HG03025 (cell line): ENCODE measurements around the gene SPIB.

Experiments used
- ATAC-seq: cut with Tn5 transposase; IDR thresholded peaks from one replicate; pipeline ENCODE4 v1.9.1; 2021; ENCODE audit warnings: mild to moderate bottlenecking, moderate library complexity; ENCODE audit not compliant: unreplicated experiment, low FRiP score

The SPIB gene

DNA sequence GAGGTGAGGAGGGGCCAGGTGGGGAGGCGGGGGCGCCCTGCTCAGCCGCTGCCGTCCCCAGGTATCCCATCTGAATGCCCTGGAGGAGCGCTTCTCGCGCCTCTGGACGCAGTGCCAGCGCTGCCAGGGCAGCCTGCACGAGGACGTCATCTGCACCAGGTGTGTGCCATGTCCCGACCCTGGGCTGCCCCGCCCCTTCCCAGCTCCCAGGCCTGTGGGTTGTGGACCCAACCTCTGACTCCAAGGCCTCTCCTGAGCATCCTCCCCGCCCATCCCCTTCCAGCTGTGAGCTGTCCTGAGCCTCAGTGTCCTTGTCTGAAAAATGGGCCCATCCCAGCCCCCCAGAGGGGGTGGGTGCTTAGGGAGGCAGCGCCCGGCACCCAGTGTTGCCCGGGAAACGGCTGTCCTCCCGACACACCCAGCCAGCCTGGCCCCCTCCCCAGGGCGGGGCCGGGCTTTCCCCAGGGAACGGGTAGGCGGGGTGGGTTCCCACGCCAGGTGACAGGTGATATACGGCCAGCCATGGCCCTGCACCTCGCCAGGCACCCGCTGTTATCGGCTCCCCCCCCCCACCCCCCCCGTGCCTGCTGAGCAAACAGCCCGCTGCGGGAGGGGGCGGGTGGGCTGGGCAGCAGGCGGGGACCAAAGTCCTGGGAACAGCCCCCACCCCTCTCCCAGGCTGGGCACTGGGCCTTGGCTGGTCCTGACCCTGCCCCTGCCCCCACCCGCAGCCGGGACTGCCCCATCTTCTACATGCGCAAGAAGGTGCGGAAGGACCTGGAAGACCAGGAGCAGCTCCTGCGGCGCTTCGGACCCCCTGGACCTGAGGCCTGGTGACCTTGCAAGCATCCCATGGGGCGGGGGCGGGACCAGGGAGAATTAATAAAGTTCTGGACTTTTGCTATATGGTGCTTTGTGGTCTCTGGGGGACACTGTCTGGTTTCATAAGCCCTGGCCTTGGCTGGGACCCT, 1.3 kb upstream of the SPIB start:
- no peak for ATAC-seq

DNA sequence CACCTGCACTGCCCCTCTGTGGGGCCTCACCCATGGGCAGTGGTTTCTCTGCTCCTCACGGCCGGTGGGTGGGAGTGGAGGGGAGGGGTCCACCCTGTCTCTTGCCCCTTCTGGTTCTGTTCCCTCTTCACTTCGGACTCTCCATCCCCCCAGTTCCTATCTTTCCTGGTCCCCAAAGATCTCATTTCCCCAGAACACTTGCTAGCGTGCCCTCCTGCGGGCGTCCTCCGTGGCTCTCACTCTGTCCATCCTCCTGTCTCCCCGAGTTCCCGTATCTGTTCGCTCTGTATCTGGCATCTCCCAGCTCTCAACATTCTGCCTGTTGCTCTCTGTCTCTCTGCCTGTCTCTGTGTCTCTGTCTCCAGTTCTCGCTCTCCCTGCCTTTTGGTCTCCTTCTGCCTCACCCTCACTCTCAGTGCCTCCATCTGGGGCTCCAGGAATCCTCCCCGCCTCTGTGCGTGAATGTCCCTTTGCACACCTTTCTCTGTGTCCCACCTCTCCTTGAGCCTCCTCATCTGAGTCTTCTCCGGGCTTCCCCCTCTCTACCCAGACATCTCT, 363 bp downstream of the SPIB start:
- no peak for ATAC-seq

DNA sequence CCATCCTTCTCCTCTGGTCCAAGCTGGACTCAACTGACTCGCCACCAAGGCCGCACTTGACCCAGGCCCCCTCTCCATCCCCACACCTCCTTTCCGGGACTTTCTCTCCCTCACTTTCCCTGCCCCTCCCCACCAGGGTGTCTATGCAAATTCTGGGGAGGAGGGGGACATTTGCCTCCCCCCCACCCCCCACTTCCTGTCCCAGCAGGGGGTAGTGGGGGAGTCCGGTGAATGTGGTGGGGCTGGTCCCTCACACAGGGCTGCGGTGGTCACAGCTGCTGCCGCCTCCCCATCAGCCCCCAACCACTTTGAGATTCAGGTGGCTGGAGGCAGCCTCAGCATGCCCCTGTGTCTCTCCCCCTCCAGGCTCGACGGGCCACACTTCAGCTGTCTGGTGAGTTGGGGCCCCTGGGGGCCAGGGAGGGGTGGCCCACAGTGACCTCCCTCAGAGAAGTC, 870 bp downstream of the SPIB start:
- no peak for ATAC-seq

DNA sequence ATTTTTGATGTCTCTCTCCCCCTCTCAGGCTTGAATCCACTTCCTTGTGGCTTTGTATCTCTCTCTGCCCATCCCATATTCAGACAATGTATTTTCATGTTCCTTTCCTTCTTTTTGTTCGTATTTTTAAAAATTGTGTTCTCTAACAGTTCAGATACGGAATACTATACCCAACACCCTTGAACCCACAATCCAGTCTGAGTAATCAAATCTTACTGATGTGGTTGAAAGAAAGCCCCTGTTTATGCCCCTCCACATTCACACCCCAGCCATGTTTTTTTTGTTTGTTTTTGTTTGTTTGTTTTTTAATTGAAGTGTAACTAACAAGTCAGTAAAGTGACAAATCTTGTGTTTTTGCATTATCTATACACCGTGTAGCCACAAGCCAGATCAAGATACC, 1.4 kb downstream of the SPIB start:
- ATAC-seq, result no peak

DNA sequence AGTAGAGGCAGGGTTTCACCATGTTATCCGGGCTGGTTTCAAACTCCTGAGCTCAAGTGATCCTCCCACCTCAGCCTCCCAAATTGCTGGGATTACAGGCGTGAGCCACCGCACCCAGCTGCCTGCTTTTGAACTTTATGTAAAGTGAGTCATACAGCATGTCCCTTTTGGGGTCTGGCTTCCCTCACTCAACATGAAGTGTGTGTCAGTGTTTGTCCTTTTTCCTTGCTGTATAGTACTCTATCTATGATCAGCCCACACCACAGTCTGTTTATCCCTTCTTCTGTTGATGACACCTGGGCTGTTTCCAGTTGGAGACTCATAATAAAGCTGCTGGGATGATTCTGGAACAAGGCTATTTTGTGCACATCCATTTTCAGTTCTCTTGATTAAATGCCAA, 2.1 kb downstream of the SPIB start:
- no peak for ATAC-seq

DNA sequence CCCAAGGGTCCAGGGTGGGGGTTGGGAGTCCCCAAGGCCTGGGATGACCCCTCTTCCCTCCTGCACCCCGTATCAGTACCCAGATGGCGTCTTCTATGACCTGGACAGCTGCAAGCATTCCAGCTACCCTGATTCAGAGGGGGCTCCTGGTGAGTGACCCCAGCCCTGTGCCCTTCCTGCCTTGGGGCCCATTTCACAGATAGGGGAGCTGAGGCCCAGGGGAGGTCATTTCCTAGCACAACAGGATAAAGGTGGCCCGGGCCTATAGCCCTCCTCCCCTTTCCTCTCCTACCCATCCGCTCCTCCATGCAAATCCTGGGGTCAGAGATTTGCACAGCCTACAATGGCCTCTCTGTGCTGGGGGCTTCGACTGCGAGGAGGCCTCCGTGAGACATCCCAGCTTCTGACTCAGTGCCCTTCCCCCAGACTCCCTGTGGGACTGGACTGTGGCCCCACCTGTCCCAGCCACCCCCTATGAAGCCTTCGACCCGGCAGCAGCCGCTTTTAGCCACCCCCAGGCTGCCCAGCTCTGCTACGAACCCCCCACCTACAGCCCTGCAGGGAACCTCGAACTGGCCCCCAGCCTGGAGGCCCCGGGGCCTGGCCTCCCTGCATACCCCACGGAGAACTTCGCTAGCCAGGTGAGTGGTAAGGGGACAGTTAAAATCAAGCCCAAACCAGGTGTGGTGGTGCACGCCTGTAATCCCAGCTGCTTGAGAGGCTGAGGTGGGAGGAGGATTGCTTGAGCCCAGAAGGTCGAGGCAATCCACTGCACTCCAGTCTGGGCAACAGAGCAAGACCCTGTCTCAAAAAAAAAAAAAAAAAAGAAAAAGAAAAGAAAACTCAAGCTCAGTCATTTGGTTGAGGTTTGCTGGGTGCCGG, 3.9 kb downstream of the SPIB start:
- ATAC-seq, result no peak

DNA sequence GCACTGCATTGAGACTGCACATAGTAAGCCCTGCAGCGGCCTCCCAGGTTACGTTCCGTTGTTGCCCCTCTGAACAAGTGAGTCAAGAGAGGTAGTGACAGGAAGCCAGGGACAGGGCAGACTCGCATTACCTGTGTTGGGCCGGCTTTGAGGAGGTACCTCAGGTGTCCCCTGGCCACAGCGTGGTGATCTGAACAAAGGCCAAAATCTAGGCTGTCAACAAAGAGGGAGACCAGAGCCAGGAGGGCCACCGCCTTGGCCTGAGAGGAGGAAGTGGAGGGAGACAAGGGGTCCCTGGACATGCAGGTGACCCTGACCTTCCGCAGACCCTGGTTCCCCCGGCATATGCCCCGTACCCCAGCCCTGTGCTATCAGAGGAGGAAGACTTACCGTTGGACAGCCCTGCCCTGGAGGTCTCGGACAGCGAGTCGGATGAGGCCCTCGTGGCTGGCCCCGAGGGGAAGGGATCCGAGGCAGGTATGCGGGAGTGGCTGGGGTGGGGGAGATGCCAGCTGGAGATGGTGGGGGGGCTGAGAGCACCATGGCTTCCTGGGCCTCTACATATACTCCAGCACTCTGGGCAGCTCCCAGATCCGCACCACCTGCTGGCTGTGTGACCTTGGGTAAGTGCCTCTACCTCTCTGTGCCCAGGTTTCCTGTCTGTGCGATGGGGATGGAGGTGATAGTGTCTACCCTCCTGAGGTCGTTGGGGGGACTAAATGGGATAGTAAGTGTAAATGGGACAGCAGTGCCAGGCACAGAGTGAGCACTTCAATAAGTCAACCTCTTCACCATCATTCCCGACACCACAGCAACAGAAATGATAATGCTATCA, 4.8 kb downstream of the SPIB start:
- no peak for ATAC-seq

DNA sequence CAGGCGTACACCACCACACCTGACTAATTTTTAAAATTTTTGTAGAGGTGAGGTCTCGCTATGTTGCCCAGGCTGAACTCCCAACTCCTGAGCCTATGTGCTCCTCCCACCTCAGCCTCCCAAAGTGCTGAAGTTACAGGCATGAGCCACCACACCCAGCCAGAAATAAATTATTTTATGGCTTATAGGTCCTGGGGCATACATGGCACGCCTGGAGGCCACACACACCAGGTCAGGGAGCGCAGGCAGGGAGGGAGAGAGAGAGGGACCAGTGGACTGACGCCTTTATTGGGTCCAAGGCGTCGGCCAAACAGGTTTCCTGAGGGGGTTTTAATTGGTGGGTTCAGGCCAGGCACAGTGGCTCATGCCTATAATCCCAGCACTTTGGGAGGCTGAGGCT, 6.8 kb downstream of the SPIB start:
- ATAC-seq, result no peak

DNA sequence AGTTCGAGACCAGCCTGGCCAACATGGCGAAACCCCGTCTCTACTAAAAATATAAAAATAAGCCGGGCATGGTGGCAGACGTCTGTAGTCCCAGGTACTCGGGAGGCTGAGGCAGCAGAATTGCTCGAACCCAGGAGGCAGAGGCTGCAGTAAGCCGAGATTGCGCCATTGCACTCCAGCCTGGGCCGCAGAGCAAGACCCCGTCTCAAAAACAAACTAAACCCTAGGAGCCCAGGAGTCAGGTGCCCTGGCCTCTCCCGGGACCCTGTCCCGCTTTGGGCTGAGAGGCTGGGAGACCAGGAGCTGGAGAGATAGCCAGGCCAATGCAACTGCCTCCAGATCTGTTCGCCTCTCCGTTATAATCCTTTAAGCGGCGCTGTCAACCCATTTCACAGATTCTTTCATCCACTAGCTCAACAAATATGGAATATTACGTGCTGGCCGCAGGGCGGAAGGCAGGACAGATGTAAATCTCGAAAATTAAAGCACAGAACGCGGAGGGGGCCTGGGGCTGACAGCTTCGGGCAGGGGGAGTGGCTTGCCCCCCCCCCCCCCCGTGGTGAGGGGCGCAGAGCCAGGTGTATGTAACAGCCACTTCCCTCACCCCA, 8.7 kb downstream of the SPIB start:
- no peak for ATAC-seq

DNA sequence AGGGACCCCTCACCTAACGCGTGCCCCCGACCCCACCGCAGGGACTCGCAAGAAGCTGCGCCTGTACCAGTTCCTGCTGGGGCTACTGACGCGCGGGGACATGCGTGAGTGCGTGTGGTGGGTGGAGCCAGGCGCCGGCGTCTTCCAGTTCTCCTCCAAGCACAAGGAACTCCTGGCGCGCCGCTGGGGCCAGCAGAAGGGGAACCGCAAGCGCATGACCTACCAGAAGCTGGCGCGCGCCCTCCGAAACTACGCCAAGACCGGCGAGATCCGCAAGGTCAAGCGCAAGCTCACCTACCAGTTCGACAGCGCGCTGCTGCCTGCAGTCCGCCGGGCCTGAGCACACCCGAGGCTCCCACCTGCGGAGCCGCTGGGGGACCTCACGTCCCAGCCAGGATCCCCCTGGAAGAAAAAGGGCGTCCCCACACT, 9.3 kb downstream of the SPIB start:
- ATAC-seq, result no peak

DNA sequence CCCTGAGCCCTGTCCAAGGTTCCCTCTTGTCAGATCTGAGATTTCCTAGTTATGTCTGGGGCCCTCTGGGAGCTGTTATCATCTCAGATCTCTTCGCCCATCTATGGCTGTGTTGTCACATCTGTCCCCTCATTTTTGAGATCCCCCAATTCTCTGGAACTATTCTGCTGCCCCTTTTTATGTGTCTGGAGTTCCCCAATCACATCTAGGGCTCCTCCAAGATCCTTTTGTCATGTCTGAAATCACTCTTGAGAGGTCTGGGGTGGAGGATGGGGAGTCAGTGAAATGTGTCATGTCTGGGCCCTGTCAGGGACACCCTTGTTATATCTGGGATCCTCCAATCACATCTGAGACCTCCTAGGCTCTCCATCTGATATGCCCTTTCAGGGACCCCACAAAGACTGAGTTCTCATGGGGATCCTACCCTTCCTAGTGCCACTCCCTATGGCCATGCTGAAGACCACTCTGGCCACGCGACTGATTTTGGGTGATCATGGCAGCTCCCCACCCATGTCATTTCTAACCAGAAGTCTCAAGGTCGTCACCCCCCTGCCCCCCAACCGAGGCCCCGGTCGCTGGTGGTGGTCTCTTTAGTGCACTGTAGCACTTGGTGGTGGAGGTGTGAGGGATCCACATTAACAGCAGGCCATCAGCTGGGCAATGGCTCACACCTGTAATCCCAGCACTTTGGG, 10.2 kb downstream of the SPIB start:
- no peak for ATAC-seq

DNA sequence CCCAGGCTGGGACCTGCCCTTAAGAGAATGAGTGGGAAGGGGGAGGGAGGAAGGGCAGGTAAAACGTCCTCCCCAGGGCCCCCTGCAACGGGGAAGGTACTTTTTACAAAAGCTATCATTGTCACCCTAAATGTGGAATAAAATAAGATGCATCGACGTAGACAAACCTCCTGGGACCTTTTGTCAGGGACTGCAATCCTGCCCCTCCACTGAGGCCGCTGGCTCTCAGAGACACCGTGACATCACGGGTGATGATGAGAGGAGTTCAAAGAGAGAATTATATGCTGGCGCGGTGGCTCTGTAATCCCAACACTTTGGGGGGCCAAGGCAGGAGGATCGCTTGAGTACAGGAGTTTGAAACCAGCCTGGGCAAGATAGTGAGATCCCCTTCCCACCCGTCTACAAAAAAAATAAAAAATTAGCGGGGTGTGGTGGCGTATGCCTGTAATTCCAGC, 12.2 kb downstream of the SPIB start:
- no peak for ATAC-seq

DNA sequence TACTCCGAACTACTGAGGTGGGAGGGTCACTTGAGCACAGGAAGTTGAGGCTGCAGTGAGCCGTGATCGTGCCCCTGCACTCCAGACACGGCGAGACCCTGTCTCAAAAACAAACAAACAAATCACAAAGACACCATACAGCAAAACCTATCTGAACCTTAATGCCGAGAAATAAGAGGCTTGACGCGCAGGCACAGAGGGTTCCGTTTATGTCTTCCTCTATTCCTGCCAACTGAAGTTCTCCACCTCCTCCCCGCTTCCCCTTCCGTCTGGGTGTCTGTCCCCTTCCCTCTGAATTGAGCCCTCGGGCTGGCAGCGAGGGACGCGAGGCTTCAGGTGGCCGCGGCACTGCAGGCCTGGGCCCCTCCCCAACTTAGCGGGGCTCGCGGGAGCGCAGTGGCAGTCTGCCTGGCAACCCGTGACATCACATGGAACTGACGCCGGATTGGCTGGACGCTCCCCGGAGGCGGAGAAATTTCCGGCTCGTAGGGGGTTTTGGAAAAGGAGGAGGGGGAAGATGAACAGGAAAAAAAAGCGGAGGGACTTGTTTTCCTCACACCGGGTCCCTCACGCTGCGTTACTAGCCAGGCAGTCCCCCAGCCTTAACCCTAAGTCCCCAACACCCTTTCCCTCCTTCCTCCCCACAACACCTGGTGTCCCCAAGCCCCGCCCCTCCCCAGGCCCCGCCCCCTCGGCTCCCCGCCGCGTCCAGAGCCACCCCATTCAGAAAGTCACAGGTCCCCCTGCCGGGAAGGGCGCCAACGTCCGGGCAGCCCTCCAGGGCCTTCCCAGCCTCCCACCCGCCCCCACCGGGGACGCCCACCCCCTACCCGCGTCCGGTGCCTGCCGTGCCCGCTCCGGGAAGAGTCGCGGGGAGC, 12.8 kb downstream of the SPIB start:
- ATAC-seq, result peak; percentile 72

DNA sequence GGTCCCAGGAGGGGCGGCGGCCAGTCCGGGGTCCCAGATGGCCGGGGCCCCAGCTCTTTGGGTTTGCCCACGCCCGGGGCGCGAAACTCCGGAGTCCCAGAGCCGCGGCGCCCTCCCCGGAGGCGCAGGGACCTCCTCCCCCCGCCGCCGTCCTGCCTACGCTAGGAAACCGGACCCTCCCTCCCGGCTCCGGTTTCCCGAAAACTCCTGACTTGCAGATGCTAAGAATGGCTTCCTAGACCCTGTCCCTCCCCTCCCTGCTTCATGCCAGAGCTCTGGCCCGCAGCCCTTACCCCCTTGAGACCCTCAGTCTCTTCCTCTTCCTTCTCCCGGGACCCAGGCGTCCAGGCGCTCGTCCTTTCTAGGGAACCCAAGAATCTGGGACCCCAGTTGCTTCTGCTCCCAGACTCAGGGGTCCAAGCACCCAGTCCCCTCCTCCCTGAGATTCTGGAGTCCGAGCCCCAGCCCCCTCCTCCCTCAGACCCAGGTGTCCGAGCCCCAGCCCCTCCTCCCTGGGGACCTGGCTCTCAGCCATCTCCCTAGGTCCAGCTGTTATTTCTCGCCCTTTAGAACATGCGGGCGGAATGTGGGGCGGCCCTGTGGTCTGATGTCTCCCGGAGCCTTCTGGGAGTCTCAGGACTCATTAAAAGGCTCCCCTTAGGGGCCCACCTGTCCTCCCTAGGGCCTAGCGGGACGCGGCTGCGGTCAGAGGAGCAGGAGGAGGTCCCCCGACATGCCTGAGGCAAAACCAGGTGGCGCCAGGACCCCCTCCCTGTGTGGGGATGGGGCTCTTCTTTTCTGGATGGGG, 13.7 kb downstream of the SPIB start, which contains the start of gene MYBPC2:
TSS of gene MYBPC2 (plus strand) at position 672 of the 808 bp plus-strand sequence. CDS start at position 734, 62 bp downstream.
- no peak for ATAC-seq

DNA sequence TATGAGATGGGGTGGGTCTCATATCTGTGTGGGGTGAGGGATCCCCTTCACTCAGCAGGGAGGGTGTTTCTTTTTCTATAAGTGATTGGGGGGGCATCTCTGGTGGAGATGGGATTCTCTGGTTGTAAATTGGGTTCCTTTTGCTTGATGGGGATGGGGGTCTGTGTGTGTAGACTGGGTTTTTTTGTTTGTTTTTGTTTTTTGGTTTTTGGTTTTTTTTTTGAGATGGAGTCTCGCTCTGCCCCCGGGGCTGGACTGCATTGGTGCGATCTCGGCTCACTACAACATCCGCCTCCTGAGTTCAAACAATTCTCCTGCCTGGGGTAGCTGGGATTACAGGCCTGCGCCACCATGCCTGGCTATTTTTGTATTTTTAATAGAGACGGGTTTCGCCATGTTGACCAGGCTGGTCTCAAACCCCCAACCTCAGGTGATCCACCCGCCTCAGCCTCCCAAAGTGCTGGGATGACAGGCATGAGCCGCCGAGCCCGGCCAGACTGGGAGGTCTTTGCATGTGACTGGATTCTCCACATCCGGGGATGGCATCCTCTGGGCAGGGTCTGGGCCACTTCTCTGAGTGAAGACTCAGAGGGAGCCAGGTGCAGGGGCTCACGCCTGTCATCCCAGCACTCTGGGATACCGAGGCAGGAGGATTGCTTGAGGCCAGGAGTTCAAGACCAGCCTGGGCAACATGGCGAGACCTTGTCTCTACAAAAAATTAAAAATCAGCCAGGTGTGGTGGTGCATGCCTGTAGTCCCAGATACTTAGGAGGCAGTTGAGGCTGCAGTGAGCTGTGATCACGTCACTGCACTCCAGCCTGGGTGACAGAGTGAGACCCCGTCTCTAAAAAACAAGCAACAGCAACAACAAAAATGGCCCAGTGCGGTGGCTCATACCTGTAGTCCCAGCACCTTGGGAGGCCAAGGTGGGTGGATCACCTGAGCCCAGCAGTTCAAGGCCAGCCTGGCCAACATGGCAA, 14.8 kb downstream of the SPIB start:
- no peak for ATAC-seq

DNA sequence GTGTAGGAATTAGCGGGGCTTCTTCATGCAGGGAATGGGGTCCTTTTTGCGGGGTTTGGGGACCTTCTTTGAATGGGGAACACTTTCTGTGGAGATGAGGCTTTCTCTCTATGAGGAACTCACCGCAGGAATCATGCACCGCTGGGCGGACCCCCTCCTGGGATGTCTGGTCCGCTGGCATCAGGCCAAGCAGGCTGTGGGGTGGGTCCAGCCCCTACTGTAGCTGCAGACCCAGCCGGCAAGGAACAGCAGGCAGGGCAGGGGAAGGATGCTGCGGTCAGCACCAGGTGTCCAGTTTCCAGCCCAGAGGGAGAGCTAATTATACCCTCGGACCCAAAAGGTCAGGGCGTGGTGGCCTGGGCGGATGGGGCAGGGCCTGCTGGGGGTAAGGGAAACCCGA, 15.8 kb downstream of the SPIB start:
- no peak for ATAC-seq
